ENCODE measurements around the gene DCAF17.
"Not testable (repeated sequence)": the region's sequence is repeated elsewhere in the genome, so short reads cannot be mapped to it uniquely, and the experiment has no call there.

DCAF17 gene

GRCh38 chr2:171530378-171530777 is 96.4 kb downstream of the DCAF17 start:
- FAIRE-seq: peak; percentile 16
- TF ChIP-seq SPI1 (IDR thresholded peaks at IDR 0.05; ENCODE audit: low read depth, low read length): no peak
- no peak for TF ChIP-seq POU2F2 (IDR thresholded peaks at IDR 0.05; ENCODE audit: low read depth, low read length)
- TF ChIP-seq POLR2AphosphoS5 (IDR thresholded peaks at IDR 0.05; ENCODE audit: low read depth, low read length): no peak
- no peak for DNase-seq (ENCODE audit: insufficient read length, low spot score)

- not testable (repeated sequence) for FAIRE-seq; DNase-seq (ENCODE audit: insufficient read length, low spot score)
These were observed 96.8 kb downstream of the DCAF17 start for GRCh38 chr2:171530859-171531258.

- FAIRE-seq (peak; percentile 55), DNase-seq (ENCODE audit: insufficient read length, low spot score) (no peak)
- TF ChIP-seq POU2F2 (IDR thresholded peaks at IDR 0.05; ENCODE audit: low read depth, low read length) (no peak), POLR2A (IDR thresholded peaks at IDR 0.05; ENCODE audit: low read depth, low read length) (no peak), TAF1 (IDR thresholded peaks at IDR 0.05; ENCODE audit: low read depth, low read length) (no peak), POLR2AphosphoS5 (IDR thresholded peaks at IDR 0.05; ENCODE audit: low read depth, low read length) (no peak), SPI1 (IDR thresholded peaks at IDR 0.05; ENCODE audit: low read depth, low read length) (no peak), PAX5 (IDR thresholded peaks at IDR 0.05; ENCODE audit: insufficient read depth, low read length, severe bottlenecking) (no peak)
These were observed 97.3 kb downstream of the DCAF17 start for GRCh38 chr2:171531291-171531690.

- FAIRE-seq: no peak
- TF ChIP-seq SPI1 (IDR thresholded peaks at IDR 0.05; ENCODE audit: low read depth, low read length) (peak; percentile 36; the same call in 1 of the 2 replicates), PAX5 (IDR thresholded peaks at IDR 0.05; ENCODE audit: insufficient read depth, low read length, severe bottlenecking) (no peak)
- no peak for DNase-seq (ENCODE audit: insufficient read length, low spot score)
These were observed 97.9 kb downstream of the DCAF17 start for GRCh38 chr2:171531836-171532450.

GRCh38 chr2:171533331-171533730 is 99.3 kb downstream of the DCAF17 start:
- FAIRE-seq (peak; percentile 20), DNase-seq (ENCODE audit: insufficient read length, low spot score) (no peak)
- TF ChIP-seq SPI1 (IDR thresholded peaks at IDR 0.05; ENCODE audit: low read depth, low read length) (no peak), POLR2A (IDR thresholded peaks at IDR 0.05; ENCODE audit: low read depth, low read length) (no peak), TAF1 (IDR thresholded peaks at IDR 0.05; ENCODE audit: low read depth, low read length) (no peak), PAX5 (IDR thresholded peaks at IDR 0.05; ENCODE audit: insufficient read depth, low read length, severe bottlenecking) (no peak), POU2F2 (IDR thresholded peaks at IDR 0.05; ENCODE audit: low read depth, low read length) (no peak), POLR2AphosphoS5 (IDR thresholded peaks at IDR 0.05; ENCODE audit: low read depth, low read length) (no peak)
